Gastrocnemius medialis (tissue), 4 donors: ENCODE results near the gene ABO.

Experiments used
- CTCF ChIP-seq, 5 experiments: fragments of 450-650 bp in 3 of 5; fragments of 200-600 bp in 2 of 5; sonication (generic) in 2 of 5; IDR thresholded peaks in 4 of 5; conservative IDR thresholded peaks in 1 of 5; 1 replicate in 4 of 5; 2 replicates in 1 of 5; pipeline ENCODE4 v1.5.1; 2016 to 2019; ENCODE audit warnings: antibody characterized with exemption in 5 of 5, mild to moderate bottlenecking in 3 of 5, moderate library complexity in 3 of 5
- POLR2A ChIP-seq, 2 donors: fragments of 450-650 bp; IDR thresholded peaks; one replicate each; pipeline ENCODE4 v1.6.1; 2017; ENCODE audit warnings: antibody characterized with exemption in 2 of 2, mild to moderate bottlenecking in 2 of 2, moderate library complexity in 2 of 2

- TF ChIP-seq CTCF (IDR thresholded peaks at IDR 0.05 in 4 of 5, conservative IDR thresholded peaks at IDR 0.05 in 1 of 5) (no peak), POLR2A (IDR thresholded peaks at IDR 0.05) (no peak)
These were observed 53.7 kb downstream of the ABO start for GRCh38 chr9:133221177-133221809.
